Activated gamma-delta T cell treated with Interleukin-2 at 50 U/mL for 16 hours (primary cell): Measurements from ENCODE around the gene SYNJ1.
"Not testable (repeated sequence)": the region's sequence is repeated elsewhere in the genome, so short reads cannot be mapped to it uniquely, and the experiment has no call there.

Source experiments
- DNase-seq: peaks from one replicate; pipeline ENCODE4 v3.0.0-alpha.2; 2020

SYNJ1 gene

DNA sequence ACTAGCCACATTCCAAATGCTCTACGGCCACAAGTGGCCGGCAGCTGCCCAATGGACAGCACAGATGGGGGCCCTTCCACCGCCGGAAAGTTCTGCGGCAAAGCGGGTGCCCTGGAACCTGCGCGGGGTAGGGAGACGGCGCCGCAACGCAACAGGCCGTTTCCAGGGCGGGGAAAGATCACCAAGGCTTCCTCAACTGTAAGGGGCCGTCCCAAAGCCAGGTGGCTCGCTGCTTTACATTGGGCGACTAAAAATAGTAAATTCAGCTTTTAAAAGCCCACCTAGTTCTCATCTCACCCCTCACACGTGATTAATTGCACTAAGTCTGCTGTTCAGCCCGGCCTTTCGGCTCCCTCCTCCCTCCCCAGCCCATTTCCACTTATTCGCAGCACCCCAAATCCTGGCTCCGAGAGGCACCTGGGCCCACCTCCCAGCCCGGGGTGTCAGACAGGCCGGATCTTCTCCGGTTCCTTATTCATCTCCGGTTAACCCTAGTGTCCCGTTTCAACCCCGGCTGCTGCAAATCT is 116.3 kb downstream of the SYNJ1 start:
- DNase-seq: peak; percentile 19

DNA sequence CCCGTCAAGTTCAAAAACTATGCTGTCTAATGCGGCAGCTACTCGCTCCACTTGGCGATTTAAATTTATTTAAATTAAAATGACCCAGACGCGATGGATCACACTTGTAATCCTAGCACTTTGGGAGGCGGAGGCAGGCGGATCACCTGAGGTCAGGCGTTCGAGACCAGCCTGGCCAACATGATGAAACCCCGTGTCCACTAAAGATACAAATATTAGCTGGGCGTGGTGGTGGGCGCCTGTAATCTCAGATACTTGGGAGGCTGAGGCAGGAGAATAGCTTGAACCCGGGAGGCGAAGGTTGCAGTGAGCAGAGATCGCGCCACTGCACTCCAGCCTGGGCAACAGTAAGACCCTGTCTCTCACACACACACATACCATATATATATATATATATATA is 116.9 kb downstream of the SYNJ1 start:
- not testable (repeated sequence) for DNase-seq

DNA sequence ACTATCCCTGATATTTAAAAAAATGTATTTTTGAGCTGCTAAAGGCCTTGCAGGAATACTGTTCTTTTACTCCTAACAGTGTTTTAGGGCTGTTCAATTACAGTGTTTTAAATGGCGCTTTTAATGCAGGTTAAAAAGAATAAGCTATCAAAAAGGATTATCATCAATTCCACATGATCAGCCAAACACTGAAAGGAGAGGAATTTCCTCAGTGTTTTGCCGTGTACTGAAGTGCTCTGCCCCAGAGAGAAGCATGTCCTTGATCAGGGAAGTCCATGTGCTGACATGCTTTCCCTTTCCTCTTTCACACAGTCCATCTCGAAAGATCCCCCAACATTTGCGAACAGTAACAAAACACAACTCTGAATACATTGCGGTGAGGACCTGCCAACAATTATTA is 119.0 kb downstream of the SYNJ1 start:
- no peak for DNase-seq

DNA sequence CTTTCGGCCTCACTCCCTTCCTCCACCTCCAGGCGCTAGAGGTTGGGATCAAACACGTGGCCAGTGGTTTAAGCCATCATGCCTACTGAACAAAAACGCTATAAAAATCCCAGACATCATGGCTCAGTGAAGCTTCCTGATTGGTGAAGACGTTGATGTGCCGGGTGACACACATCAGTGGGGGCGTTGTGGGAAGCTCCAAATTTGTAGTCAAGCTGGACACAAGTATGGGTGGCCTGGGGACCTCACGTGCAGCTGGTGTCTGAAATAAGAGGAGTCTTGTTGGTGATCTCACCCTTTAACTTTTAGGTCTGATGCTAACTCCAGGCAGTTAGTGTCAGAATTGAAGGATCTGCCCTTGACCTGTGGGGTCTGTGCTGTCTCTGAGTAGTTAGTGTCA is 122.3 kb downstream of the SYNJ1 start:
- DNase-seq: no peak

DNA sequence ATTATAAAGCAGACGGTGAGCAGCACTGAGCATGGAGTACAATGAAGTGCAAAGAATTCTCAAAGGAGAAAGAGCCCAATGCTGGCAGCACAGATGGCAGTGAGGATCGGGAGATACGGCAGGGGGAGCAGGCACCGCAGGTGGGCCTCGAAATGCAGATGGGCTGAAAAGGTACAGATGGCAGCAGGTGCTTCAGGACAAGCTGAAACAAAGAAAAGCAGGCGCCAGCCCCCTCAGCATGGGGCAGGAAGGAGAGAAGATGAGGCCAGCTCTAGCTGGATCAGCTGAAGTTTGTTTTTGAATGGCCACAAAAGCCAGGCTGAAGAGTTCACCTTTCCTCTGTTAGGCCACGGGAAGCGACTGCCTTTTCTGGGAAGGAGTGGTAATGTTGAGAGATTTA is 123.3 kb downstream of the SYNJ1 start:
- DNase-seq: no peak

DNA sequence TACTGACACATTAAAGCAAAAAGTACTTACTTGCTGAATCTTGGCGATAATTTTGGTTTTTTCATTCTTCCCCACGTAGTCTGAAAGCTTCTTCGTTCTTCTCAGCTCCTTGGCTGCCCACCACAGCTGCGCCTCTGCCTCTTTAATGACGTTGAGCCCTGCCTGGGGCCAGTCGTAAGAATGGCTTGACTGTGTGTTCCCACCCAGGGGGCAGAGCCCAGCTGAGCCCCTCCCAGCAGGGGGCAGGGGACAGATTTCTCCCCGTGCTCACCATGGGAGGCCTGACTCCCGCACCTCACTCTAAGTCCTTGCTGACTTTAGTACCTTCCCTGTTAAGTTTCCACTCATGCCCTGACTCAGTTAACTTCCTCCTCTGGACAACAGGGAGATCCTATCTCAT is 124.7 kb downstream of the SYNJ1 start:
- DNase-seq: no peak

DNA sequence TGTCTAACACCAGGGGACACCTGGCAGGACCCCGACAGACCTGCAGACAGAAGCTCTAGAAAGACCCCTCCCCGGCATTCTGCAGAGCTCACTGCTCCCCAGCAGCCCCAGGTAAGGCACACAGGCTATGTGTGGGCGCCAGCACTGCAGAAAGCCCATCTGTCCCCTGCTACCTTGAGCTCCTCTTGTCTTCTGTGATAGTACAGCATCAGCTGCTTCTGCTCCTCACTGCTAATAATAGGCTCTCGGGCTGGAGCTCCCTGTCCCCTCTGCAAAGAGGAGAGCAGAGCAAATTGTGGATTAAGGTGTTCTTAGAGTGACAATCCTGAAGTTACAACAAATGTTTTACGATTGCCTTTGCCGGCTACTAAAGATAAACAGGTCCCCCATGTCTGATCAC is 125.7 kb downstream of the SYNJ1 start:
- no peak for DNase-seq

DNA sequence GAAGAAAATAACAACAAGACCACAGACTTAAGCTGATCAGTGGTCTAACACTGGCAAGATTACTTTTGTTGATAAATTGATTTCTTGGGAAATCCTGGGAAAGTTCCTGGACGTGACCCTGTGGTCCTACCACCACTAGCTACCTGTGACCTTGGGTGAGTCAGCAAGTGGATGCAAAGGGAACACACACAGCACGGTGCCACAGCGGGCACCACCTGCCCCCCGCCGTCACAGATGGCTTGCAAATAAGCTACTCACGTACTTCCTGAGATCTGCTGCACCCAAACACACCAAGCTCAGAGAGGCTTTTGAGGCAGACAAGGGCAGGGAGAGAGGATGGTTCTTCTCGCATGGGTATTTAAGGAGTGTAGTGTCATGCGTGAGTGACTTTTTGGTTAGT is 128.3 kb downstream of the SYNJ1 start:
- no peak for DNase-seq

DNA sequence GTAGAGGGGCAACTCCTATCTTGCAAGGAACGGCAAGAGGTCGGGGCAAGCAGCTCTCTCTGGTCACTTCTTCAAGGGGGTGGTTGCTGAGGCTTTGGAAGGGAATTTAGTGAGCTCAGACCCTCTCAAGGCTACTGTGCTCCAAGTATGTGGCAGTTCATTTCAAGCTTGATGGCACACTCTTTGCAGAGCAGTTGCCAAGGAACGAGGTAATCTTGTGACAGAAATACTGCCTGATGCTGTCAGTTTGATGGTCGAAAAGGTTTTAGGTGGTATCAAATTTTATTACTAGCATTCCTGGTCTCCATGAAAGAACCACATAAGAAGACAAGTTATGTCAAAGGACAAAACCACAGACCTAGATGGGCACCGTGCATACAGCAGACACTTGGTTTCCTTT is 128.7 kb downstream of the SYNJ1 start:
- no peak for DNase-seq

DNA sequence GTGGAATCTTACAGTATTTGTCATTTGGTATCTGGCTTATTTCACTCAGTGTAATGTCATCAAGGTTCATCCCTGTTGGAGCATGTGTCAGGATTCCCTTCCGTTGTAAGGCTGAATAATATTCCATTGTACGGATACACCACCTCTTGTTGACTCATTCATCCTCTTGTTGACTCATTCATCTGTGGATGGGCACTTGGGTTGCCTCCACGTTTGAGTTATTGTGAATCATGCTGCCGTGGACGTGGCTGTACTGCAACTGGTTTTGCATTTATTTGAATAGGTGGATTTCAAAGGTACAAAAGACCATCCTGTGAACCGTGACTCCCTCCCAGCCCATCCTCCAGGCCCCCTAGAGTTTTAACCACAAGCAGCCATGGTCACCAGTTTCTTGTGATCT is 130.6 kb downstream of the SYNJ1 start:
- no peak for DNase-seq

DNA sequence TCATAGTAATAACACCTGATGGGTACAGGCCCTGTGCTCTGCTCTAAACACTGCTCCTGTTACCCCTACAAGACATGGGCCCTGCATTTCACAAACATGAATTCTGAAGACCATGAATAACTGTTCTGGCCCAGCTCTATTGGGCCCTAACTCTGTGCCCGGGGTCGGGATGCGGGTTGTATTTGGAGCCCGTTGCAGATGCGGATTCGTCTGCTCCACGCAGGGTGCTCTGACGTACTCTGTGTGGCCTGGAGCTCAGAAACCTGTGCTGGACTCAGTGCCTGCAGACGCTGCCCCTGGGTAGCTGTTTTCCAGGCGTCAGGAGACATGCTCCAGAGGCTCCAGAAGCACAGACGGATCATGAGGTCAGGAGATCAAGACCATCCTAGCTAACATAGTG is 132.4 kb downstream of the SYNJ1 start:
- DNase-seq: no peak

DNA sequence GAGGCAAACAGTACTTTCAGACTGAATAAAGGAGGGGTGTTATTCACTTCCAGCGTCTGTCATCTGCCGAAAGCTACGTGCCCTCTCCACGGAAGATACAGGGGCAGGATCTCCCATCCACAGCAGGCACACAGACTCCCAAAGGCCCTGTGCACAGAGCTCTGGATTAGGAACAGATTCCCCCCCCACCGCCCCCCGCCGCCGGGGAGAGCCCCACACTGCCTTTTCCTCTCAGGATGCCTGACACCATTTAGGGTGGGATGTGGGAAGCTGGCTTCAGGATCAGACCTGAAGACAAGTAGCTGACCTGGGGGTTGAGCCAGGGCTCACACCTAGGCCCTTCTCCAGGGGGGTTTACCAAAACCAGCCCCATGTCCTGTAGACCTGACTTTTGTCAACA is 134.1 kb downstream of the SYNJ1 start:
- DNase-seq: no peak

DNA sequence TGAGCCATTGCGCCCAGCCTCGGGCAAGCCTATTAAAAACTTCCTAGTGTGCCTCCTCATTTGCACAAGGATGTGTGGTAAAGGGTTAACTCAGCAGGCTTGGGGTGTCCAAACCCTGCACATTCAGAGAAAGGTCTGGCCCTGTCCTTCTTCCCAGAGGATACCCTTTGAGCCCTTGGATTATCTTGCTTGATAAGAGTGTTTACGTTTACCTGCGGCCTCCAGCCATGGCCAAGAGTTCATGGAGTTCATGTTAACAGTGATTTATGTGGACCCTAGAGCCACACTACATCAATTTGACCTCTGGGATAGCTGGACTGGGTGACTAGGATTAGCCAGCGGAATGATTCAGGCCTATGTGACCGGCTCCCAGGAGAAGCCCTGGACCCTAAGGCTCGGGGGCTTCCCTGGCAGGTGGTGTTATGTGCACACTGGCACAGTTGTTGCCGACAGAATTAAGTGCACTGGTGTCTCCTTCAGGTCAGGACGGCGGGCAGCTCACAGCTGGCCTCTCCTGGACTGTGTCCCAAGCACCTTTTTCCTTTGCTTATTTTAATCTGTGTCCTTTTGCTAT is 134.8 kb downstream of the SYNJ1 start:
- DNase-seq: no peak

DNA sequence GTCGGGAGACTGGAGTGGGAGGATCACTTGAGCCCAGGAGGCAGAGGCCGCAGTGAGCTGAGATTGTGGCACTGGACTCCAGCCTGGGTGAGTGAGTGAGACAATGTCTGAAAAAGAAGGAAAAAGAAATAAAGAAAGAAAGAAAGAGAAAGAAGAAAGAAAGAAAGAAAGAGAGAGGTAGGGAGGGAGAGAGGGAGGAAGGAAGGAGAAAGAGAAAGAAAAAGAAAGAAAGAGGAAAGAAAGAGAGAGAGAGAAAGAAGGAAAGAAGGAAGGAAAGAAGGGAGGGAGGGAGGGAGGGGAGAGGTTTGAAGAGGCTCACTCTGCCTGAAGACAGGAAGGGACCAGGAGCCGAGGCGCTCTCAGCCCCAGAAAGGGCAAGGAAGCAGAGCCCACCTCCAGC is 137.7 kb downstream of the SYNJ1 start:
- DNase-seq: no peak

DNA sequence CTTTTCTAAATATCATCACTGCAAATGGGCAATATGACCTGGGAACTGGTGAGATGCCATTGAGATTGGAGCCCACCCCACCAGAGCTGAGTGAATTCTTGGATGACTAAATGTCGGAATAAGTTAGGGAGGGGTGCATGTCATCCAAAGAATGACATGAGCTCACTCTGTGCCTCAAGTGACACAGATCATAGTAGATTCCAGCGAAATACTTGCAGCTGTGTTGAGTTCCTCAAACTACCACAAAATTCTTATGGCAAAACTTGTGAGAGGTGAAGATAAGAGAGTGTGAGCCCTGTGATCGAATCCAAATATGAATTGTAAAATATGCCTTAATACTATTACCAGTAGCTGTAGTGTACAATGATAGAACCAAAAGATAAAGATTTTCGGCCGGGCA is 140.2 kb downstream of the SYNJ1 start:
- no peak for DNase-seq

DNA sequence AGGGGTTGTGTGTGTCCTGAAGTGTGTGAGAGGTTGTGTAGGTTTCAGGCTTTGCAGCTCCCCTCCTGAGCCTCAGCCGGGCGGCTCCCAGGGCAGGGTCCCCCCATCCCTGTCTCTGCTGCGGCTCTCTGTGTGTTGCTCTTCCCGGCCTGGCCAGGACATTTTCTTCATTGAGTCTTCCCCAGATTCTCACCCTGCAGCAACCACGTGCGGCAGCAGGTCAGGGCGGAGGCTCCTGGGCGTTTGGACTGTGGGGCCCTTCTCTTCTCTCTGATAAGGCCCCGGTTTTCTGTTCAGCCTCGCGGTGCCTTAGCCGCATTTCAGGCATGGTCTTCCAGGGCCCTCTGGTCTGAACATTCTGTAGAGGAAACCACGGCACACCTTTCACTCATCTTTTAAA is 140.7 kb downstream of the SYNJ1 start:
- no peak for DNase-seq

DNA sequence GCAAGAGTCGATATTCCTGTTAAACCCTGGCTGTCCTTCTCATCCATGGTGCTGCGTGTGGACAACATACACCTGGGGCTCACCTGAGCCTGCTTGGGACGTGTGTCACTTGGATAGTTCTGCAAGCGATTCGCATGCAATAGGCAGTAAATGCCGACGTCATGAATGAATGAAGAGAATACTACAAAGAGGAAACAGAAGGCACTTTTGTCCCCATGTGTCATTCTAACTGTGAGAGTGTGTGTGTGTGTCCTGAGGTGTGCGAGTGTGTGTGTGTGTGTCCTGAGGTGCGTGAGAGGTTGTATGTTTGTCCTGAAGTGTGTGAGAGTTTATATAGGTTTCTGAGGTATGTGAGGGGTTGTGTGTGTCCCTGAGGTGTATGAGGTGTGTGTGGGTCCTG is 141.8 kb downstream of the SYNJ1 start:
- no peak for DNase-seq

DNA sequence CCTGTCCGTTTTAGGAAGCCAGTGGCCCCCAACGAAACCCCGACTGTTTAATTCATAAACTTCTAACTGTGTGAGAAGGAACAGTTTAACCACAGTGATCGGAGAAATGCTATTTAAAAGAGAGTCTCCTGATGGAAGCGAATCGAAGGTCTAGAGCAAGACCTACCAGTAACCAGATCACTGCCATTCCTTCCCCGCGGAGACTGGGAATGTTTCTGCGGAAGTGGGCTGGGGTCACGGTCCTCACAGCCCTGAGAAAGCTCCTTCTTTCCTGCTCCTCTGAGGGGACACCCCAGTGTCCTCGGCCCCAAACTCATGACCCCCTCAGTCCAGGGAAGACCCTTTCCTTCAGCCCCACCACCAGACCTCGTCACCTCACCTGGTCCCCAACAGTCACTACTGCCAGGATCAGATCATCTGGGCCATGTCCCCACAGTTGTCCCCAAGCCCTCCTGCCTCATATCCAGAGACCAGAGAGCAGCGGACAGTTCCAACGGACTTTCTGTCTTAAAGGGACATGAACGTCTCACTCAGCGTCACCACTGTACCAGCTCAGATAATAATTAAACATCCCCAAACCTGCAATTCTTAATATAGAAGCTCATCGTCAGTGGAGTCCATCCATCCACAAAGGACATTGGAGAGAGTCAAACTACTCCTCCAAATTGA is 142.6 kb downstream of the SYNJ1 start, which contains the start of gene TCP10L:
Gene TCP10L, minus strand, starts transcription at position 482 of the 669 bp plus-strand sequence. CDS start 1,219 bp downstream, outside the sequence.
- no peak for DNase-seq

DNA sequence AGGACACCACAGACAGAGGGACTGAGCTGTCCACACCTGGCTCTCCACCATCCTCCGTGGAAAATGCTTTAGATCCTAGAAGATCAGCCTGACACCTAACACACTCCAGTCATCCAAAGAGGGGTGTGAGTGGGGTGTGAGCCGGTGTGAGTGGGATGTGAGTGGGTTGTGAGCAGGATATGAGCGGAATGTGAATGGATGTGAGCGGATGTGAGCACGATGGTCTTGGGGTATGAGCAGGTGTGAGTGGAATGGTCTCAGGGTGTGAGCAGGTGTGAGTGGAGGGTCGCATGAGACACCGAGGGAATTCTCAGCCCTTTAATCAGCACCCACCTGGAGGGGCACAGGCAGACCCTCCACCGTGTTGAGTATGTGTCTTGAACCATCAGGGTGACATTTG is 143.3 kb downstream of the SYNJ1 start:
- DNase-seq: no peak

DNA sequence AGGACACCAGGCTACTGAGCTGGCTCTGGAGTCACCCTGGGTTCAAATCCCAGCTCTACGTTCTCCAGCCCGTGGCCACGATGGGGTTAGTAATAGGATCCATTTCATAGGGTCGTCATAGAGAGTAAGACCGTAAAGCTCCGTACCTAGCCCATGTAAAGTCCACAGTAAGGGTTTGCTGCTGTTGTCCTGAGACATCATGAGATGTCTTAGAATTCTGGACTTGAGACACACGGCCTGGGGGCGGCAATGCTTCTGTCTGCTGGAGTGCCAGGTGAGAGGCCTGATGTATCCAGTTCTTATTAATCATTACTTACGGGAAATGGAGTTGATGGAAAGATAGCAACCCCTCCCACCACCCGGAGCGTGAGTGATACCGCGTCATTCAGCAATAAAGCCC is 146.1 kb downstream of the SYNJ1 start:
- no peak for DNase-seq

DNA sequence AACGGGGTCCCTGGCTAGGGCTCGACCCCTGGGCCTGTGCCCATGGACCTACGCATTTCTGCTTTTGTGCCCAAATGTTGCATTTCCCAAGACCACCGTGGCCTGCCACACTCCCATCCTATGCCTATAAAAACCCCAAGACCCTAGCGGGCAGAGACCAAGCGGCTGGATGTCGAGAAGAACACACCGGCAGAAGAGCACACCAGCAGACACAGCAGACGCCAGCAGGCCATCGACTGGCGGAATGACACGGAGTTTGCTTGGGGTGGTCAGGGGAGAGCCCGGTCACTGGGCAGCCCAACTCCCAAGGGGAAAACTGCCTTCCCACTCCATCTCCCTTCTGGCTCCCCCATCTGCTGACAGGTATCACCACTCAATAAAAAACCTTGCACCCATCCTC is 146.9 kb downstream of the SYNJ1 start:
- no peak for DNase-seq
